WTC11 (cell line): Measurements from ENCODE around the gene ADIPOR2. TPM values are rescaled to one million over a fixed set of nuclear protein-coding genes. Genes with fewer than 3 reads are reported as not detected.

ENCODE experiments used
- ATAC-seq: fragments of 200-7000 bp; cut with Tn5 transposase; 2 replicates; pipeline ENCODE4 v1.10.0; 2021; ENCODE audit warnings: mild to moderate bottlenecking, moderate library complexity
- CTCF ChIA-PET: fragments of 300-600 bp; sonication (Branson Sonifier 250); formaldehyde crosslinking; loops from one replicate; lab custom pipeline; 2021; ENCODE audit warnings: antibody characterized with exemption; lab: Charles Lee
- POLR2A ChIA-PET: fragments of 350-600 bp; sonication (Branson Sonifier 250); formaldehyde crosslinking; loops from one replicate; lab custom pipeline; 2021; ENCODE audit warnings: antibody characterized with exemption; lab: Charles Lee
- DNase-seq: peaks from one replicate; pipeline ENCODE4 v3.0.0; 2021; ENCODE audit warnings: low spot score
- H3K27ac Mint-ChIP-seq: 2 replicates; pipeline ENCODE4 v1.8.0; 2021; ENCODE audit warnings: mixed read lengths
- H3K27me3 Mint-ChIP-seq: 2 replicates; pipeline ENCODE4 v1.8.0; 2021; ENCODE audit warnings: low read depth, mild to moderate bottlenecking, moderate library complexity, mixed read lengths
- H3K36me3 Mint-ChIP-seq: 2 replicates; pipeline ENCODE4 v1.8.0; 2021; ENCODE audit warnings: mixed read lengths
- H3K4me1 Mint-ChIP-seq: 2 replicates; pipeline ENCODE4 v1.8.0; 2022; ENCODE audit warnings: mixed read lengths
- H3K4me3 Mint-ChIP-seq: 2 replicates; pipeline ENCODE4 v1.8.0; 2021; ENCODE audit warnings: mild to moderate bottlenecking, moderate library complexity, mixed read lengths
- H3K9me3 Mint-ChIP-seq: 2 replicates; pipeline ENCODE4 v1.8.0; 2021; ENCODE audit warnings: mixed read lengths
- CDX4 ChIP-seq: fragments of 250-450 bp; sonication (Bioruptor Pico); IDR thresholded peaks from 2 replicates; pipeline ENCODE4 v1.9.0; 2021; ENCODE audit warnings: moderate library complexity, mild to moderate bottlenecking, inconsistent platforms, borderline replicate concordance
- CREM ChIP-seq: sonication (generic); formaldehyde crosslinking; IDR thresholded peaks from 2 replicates; pipeline ENCODE4 v1.8.1; 2022; ENCODE audit warnings: mild to moderate bottlenecking, missing genetic modification reagents, moderate library complexity
- CTCF ChIP-seq: fragments of 200-600 bp; IDR thresholded peaks from 2 replicates; pipeline ENCODE4 v1.8.0; 2022; ENCODE audit warnings: antibody characterized with exemption
- FOXJ3 ChIP-seq: sonication (generic); formaldehyde crosslinking; IDR thresholded peaks from 2 replicates; pipeline ENCODE4 v1.9.0; 2021; ENCODE audit warnings: missing genetic modification reagents, mild to moderate bottlenecking, borderline replicate concordance
- FOXP1 ChIP-seq: sonication (generic); formaldehyde crosslinking; IDR thresholded peaks from 2 replicates; pipeline ENCODE4 v1.8.0; 2022; ENCODE audit warnings: missing genetic modification reagents, mild to moderate bottlenecking, moderate library complexity, borderline replicate concordance
- FOXP4 ChIP-seq: sonication (generic); formaldehyde crosslinking; IDR thresholded peaks from 2 replicates; pipeline ENCODE4 v1.8.0; 2022; ENCODE audit warnings: mild to moderate bottlenecking, missing genetic modification reagents
- GABPB1 ChIP-seq: sonication (generic); formaldehyde crosslinking; IDR thresholded peaks from 2 replicates; pipeline ENCODE4 v1.8.1; 2023; ENCODE audit warnings: mild to moderate bottlenecking, missing genetic modification reagents
- HMGA2 ChIP-seq: fragments of 250-450 bp; sonication (Bioruptor Pico); IDR thresholded peaks from 2 replicates; pipeline ENCODE4 v1.4.0; 2021; ENCODE audit warnings: mild to moderate bottlenecking, moderate library complexity
- JUN ChIP-seq: sonication (generic); formaldehyde crosslinking; IDR thresholded peaks from 2 replicates; pipeline ENCODE4 v1.8.0; 2023; ENCODE audit warnings: mild to moderate bottlenecking, missing genetic modification reagents
- MYBL2 ChIP-seq: sonication (generic); formaldehyde crosslinking; IDR thresholded peaks from 2 replicates; pipeline ENCODE4 v1.8.1; 2023; ENCODE audit warnings: mild to moderate bottlenecking, moderate library complexity, missing genetic modification reagents
- NFYB ChIP-seq: sonication (generic); formaldehyde crosslinking; conservative IDR thresholded peaks from 2 replicates; pipeline ENCODE4 v1.8.0; 2022; ENCODE audit warnings: low read depth, missing genetic modification reagents
- NR3C1 ChIP-seq: sonication (generic); formaldehyde crosslinking; conservative IDR thresholded peaks from 2 replicates; pipeline ENCODE4 v1.8.1; 2023; ENCODE audit warnings: low read depth, mild to moderate bottlenecking, missing genetic modification reagents
- SMAD4 ChIP-seq: sonication (generic); formaldehyde crosslinking; IDR thresholded peaks from 2 replicates; pipeline ENCODE4 v1.8.0; 2022; ENCODE audit warnings: mild to moderate bottlenecking, missing genetic modification reagents
- SP1 ChIP-seq: sonication (generic); formaldehyde crosslinking; conservative IDR thresholded peaks from 2 replicates; pipeline ENCODE4 v1.8.1; 2022; ENCODE audit warnings: missing genetic modification reagents
- TEAD4 ChIP-seq: sonication (generic); formaldehyde crosslinking; IDR thresholded peaks from 2 replicates; pipeline ENCODE4 v1.8.0; 2022; ENCODE audit warnings: mild to moderate bottlenecking, missing genetic modification reagents
- TP53 ChIP-seq: sonication (generic); formaldehyde crosslinking; IDR thresholded peaks from 2 replicates; pipeline ENCODE4 v1.8.1; 2023; ENCODE audit warnings: mild to moderate bottlenecking, missing genetic modification reagents
- ZNF121 ChIP-seq: sonication (generic); formaldehyde crosslinking; IDR thresholded peaks from 2 replicates; pipeline ENCODE4 v1.8.0; 2023; ENCODE audit warnings: missing genetic modification reagents
- ZNF425 ChIP-seq: fragments of 250-450 bp; sonication (Bioruptor Pico); conservative IDR thresholded peaks from 2 replicates; pipeline ENCODE4 v1.9.0; 2021; ENCODE audit warnings: mild to moderate bottlenecking
- total RNA-seq: library from RNA; stranded (reverse); gene quantifications from 3 replicates; pipeline ENCODE4 v1.2.3, GENCODE V29; 2021
- TF ChIP-seq, protein P1 (sequence below): sonication (generic); formaldehyde crosslinking; IDR thresholded peaks from 2 replicates; pipeline ENCODE4 v1.8.1; 2022; ENCODE audit warnings: missing genetic modification reagents, borderline replicate concordance
- TF ChIP-seq, protein P2 (sequence below): sonication (generic); formaldehyde crosslinking; IDR thresholded peaks from 2 replicates; pipeline ENCODE4 v1.8.1; 2023; ENCODE audit warnings: mild to moderate bottlenecking, missing genetic modification reagents, borderline replicate concordance
- TF ChIP-seq, protein P3 (sequence below): sonication (generic); formaldehyde crosslinking; IDR thresholded peaks from 2 replicates; pipeline ENCODE4 v1.8.1; 2022; ENCODE audit warnings: mild to moderate bottlenecking, moderate library complexity, missing genetic modification reagents
- TF ChIP-seq, protein P4 (sequence below): sonication (generic); formaldehyde crosslinking; IDR thresholded peaks from 2 replicates; pipeline ENCODE4 v1.8.1; 2022; ENCODE audit warnings: low read depth, mild to moderate bottlenecking, moderate library complexity, missing genetic modification reagents, borderline replicate concordance
- TF ChIP-seq, protein P5 (sequence below): sonication (generic); formaldehyde crosslinking; IDR thresholded peaks from 2 replicates; pipeline ENCODE4 v1.8.0; 2022; ENCODE audit warnings: mild to moderate bottlenecking, missing genetic modification reagents

Gene ADIPOR2
- total RNA-seq, 1 experiment from 2014 or later = 38.4 TPM

GRCh38 chr12:1650978-1651361 is 39.9 kb upstream of the ADIPOR2 start (continued):
- TF ChIP-seq ZNF425 (CRISPR knock-in tag) (no peak), FOXJ3 (no peak), CREM (no peak), FOXP4 (CRISPR knock-in tag) (no peak), NFYB (CRISPR knock-in tag) (no peak), TEAD4 (CRISPR knock-in tag) (no peak), NR3C1 (CRISPR knock-in tag) (no peak), CDX4 (CRISPR knock-in tag) (no peak), SP1 (CRISPR knock-in tag) (no peak), MYBL2 (no peak), TP53 (CRISPR knock-in tag) (no peak), JUN (no peak)
- TF ChIP-seq, protein P1, sequence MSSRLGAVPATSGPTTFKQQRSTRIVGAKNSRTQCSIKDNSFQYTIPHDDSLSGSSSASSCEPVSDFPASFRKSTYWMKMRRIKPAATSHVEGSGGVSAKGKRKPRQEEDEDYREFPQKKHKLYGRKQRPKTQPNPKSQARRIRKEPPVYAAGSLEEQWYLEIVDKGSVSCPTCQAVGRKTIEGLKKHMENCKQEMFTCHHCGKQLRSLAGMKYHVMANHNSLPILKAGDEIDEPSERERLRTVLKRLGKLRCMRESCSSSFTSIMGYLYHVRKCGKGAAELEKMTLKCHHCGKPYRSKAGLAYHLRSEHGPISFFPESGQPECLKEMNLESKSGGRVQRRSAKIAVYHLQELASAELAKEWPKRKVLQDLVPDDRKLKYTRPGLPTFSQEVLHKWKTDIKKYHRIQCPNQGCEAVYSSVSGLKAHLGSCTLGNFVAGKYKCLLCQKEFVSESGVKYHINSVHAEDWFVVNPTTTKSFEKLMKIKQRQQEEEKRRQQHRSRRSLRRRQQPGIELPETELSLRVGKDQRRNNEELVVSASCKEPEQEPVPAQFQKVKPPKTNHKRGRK (CRISPR knock-in tag) = no peak

DNA sequence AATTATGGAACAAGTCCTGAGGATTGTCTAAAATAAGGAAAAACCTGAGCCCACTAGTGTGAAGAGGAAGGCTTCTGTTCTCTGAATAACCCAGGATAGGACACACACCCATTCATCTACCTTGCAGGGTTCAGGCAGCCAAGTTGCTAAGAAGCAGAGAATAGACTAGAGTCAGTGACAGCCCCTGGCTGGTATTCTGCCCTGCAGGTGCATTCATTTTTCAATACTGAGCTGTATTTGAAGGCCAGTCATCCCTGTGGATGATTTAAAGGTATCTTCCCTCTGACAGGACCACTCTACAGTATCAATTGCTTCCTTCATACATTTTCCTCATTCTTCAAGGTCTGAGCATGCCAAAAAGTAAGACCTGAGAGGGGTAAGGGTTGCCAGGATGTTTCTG is 38.9 kb upstream of the ADIPOR2 start:
- ATAC-seq = no peak
- Mint-ChIP-seq H3K36me3 (no peaks in the 10 kb centered on the region), H3K4me3 (no peak overlapping the region), H3K9me3 (no peaks in the 10 kb centered on the region), H3K27me3 (no peaks in the 10 kb centered on the region), H3K27ac (no peak overlapping the region), H3K4me1 (peaks cover 12% of the 10 kb centered on the region)
- POLR2A ChIA-PET = no interaction called here
- no peak for DNase-seq
- CTCF ChIA-PET = interaction anchor here (0.5 to 4.9 kb wide), 8 partner anchors 17 to 288 kb away, joined by 3 to 154 read pairs (median 16); partner anchors contain the start of gene WNT5B
- TF ChIP-seq ZNF121 = no peak
- no peak for TF ChIP-seq FOXP1 (CRISPR knock-in tag)
- TF ChIP-seq, protein P2, sequence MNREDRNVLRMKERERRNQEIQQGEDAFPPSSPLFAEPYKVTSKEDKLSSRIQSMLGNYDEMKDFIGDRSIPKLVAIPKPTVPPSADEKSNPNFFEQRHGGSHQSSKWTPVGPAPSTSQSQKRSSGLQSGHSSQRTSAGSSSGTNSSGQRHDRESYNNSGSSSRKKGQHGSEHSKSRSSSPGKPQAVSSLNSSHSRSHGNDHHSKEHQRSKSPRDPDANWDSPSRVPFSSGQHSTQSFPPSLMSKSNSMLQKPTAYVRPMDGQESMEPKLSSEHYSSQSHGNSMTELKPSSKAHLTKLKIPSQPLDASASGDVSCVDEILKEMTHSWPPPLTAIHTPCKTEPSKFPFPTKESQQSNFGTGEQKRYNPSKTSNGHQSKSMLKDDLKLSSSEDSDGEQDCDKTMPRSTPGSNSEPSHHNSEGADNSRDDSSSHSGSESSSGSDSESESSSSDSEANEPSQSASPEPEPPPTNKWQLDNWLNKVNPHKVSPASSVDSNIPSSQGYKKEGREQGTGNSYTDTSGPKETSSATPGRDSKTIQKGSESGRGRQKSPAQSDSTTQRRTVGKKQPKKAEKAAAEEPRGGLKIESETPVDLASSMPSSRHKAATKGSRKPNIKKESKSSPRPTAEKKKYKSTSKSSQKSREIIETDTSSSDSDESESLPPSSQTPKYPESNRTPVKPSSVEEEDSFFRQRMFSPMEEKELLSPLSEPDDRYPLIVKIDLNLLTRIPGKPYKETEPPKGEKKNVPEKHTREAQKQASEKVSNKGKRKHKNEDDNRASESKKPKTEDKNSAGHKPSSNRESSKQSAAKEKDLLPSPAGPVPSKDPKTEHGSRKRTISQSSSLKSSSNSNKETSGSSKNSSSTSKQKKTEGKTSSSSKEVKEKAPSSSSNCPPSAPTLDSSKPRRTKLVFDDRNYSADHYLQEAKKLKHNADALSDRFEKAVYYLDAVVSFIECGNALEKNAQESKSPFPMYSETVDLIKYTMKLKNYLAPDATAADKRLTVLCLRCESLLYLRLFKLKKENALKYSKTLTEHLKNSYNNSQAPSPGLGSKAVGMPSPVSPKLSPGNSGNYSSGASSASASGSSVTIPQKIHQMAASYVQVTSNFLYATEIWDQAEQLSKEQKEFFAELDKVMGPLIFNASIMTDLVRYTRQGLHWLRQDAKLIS (CRISPR knock-in tag) = no peak
- TF ChIP-seq CTCF = no peak
- TF ChIP-seq, protein P3, sequence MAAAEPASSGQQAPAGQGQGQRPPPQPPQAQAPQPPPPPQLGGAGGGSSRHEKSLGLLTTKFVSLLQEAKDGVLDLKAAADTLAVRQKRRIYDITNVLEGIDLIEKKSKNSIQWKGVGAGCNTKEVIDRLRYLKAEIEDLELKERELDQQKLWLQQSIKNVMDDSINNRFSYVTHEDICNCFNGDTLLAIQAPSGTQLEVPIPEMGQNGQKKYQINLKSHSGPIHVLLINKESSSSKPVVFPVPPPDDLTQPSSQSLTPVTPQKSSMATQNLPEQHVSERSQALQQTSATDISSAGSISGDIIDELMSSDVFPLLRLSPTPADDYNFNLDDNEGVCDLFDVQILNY (CRISPR knock-in tag) = no peak
- TF ChIP-seq, protein P4, sequence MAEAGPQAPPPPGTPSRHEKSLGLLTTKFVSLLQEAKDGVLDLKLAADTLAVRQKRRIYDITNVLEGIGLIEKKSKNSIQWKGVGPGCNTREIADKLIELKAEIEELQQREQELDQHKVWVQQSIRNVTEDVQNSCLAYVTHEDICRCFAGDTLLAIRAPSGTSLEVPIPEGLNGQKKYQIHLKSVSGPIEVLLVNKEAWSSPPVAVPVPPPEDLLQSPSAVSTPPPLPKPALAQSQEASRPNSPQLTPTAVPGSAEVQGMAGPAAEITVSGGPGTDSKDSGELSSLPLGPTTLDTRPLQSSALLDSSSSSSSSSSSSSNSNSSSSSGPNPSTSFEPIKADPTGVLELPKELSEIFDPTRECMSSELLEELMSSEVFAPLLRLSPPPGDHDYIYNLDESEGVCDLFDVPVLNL (CRISPR knock-in tag) = no peak
- no peak for TF ChIP-seq MYBL2
- no peak for TF ChIP-seq SMAD4 (CRISPR knock-in tag)
- no peak for TF ChIP-seq JUN
- TF ChIP-seq GABPB1 (CRISPR knock-in tag) = no peak
- TF ChIP-seq, protein P5, sequence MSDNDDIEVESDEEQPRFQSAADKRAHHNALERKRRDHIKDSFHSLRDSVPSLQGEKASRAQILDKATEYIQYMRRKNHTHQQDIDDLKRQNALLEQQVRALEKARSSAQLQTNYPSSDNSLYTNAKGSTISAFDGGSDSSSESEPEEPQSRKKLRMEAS (CRISPR knock-in tag) = no peak
- TF ChIP-seq HMGA2 (CRISPR knock-in tag) = no peak
